ENCODE data around the gene COL4A3.

DNA sequence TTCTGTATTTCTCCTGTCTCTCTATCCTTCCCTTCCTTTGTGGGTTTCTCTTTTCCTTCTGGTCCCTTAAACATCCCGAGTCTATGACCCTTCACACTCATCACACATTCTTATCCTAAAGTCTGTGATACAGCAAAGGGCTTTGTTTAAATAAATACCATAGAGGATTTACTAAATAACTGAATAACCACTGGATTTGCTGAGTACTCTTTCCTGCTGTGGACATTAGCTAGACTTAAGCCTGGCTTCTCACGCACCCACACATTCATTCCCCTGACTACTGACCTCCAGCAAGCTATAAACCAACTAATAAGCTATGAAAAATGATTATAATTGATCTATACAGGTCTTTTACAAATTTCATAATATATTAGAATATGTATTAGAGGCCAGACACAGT lies 76.6 kb downstream of the COL4A3 start:
- TF ChIP-seq, protein P1, sequence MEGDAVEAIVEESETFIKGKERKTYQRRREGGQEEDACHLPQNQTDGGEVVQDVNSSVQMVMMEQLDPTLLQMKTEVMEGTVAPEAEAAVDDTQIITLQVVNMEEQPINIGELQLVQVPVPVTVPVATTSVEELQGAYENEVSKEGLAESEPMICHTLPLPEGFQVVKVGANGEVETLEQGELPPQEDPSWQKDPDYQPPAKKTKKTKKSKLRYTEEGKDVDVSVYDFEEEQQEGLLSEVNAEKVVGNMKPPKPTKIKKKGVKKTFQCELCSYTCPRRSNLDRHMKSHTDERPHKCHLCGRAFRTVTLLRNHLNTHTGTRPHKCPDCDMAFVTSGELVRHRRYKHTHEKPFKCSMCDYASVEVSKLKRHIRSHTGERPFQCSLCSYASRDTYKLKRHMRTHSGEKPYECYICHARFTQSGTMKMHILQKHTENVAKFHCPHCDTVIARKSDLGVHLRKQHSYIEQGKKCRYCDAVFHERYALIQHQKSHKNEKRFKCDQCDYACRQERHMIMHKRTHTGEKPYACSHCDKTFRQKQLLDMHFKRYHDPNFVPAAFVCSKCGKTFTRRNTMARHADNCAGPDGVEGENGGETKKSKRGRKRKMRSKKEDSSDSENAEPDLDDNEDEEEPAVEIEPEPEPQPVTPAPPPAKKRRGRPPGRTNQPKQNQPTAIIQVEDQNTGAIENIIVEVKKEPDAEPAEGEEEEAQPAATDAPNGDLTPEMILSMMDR (IDR thresholded peaks at IDR 0.05), result no peak
- TF ChIP-seq POLR2A (IDR thresholded peaks at IDR 0.05), result no peak

Data from heart left ventricle (tissue), 13 donors.